WTC11 (cell line): ENCODE measurements around the gene ANO1. TPM values are rescaled to one million over a fixed set of nuclear protein-coding genes. Genes with fewer than 3 reads are reported as not detected.

Experiments
- ATAC-seq: fragments of 200-7000 bp; cut with Tn5 transposase; 2 replicates; pipeline ENCODE4 v1.10.0; 2021; ENCODE audit warnings: mild to moderate bottlenecking, moderate library complexity
- CTCF ChIA-PET: fragments of 300-600 bp; sonication (Branson Sonifier 250); formaldehyde crosslinking; loops from one replicate; lab custom pipeline; 2021; ENCODE audit warnings: antibody characterized with exemption; lab: Charles Lee
- POLR2A ChIA-PET: fragments of 350-600 bp; sonication (Branson Sonifier 250); formaldehyde crosslinking; loops from one replicate; lab custom pipeline; 2021; ENCODE audit warnings: antibody characterized with exemption; lab: Charles Lee
- DNase-seq: peaks from one replicate; pipeline ENCODE4 v3.0.0; 2021; ENCODE audit warnings: low spot score
- H3K27ac Mint-ChIP-seq: 2 replicates; pipeline ENCODE4 v1.8.0; 2021; ENCODE audit warnings: mixed read lengths
- H3K27me3 Mint-ChIP-seq: 2 replicates; pipeline ENCODE4 v1.8.0; 2021; ENCODE audit warnings: low read depth, mild to moderate bottlenecking, moderate library complexity, mixed read lengths
- H3K36me3 Mint-ChIP-seq: 2 replicates; pipeline ENCODE4 v1.8.0; 2021; ENCODE audit warnings: mixed read lengths
- H3K4me1 Mint-ChIP-seq: 2 replicates; pipeline ENCODE4 v1.8.0; 2022; ENCODE audit warnings: mixed read lengths
- H3K4me3 Mint-ChIP-seq: 2 replicates; pipeline ENCODE4 v1.8.0; 2021; ENCODE audit warnings: mild to moderate bottlenecking, moderate library complexity, mixed read lengths
- H3K9me3 Mint-ChIP-seq: 2 replicates; pipeline ENCODE4 v1.8.0; 2021; ENCODE audit warnings: mixed read lengths
- EMX1 ChIP-seq: fragments of 250-450 bp; sonication (Bioruptor Pico); IDR thresholded peaks from 2 replicates; pipeline ENCODE4 v1.8.0; 2021; ENCODE audit warnings: mild to moderate bottlenecking
- ETV6 ChIP-seq: sonication (generic); formaldehyde crosslinking; IDR thresholded peaks from 2 replicates; pipeline ENCODE4 v1.8.1; 2022; ENCODE audit warnings: mild to moderate bottlenecking, missing genetic modification reagents
- FOXP1 ChIP-seq: sonication (generic); formaldehyde crosslinking; IDR thresholded peaks from 2 replicates; pipeline ENCODE4 v1.8.0; 2022; ENCODE audit warnings: missing genetic modification reagents, mild to moderate bottlenecking, moderate library complexity, borderline replicate concordance
- MXD4 ChIP-seq: fragments of 250-450 bp; sonication (Bioruptor Pico); IDR thresholded peaks from 2 replicates; pipeline ENCODE4 v1.8.0; 2021; ENCODE audit warnings: mild to moderate bottlenecking, moderate library complexity, borderline replicate concordance
- NFYB ChIP-seq: sonication (generic); formaldehyde crosslinking; conservative IDR thresholded peaks from 2 replicates; pipeline ENCODE4 v1.8.0; 2022; ENCODE audit warnings: low read depth, missing genetic modification reagents
- NR2C2 ChIP-seq: sonication (generic); formaldehyde crosslinking; IDR thresholded peaks from 2 replicates; pipeline ENCODE4 v1.8.0; 2022; ENCODE audit warnings: mild to moderate bottlenecking, missing genetic modification reagents
- PRRX2 ChIP-seq: fragments of 250-450 bp; sonication (Bioruptor Pico); IDR thresholded peaks from 2 replicates; pipeline ENCODE4 v1.8.0; 2021; ENCODE audit warnings: mild to moderate bottlenecking
- RORB ChIP-seq: fragments of 250-450 bp; sonication (Bioruptor Pico); IDR thresholded peaks from 2 replicates; pipeline ENCODE4 v1.9.0; 2021; ENCODE audit warnings: mild to moderate bottlenecking
- ZNF671 ChIP-seq: fragments of 250-450 bp; sonication (Bioruptor Pico); IDR thresholded peaks from 2 replicates; pipeline ENCODE4 v1.8.0; 2021; ENCODE audit warnings: mild to moderate bottlenecking
- total RNA-seq: library from RNA; stranded (reverse); gene quantifications from 3 replicates; pipeline ENCODE4 v1.2.3, GENCODE V29; 2021
- TF ChIP-seq, protein P1 (sequence below): sonication (generic); formaldehyde crosslinking; IDR thresholded peaks from 2 replicates; pipeline ENCODE4 v1.8.1; 2023; ENCODE audit warnings: mild to moderate bottlenecking, moderate library complexity, missing genetic modification reagents
- TF ChIP-seq, protein P2 (sequence below): fragments of 250-450 bp; sonication (Bioruptor Pico); IDR thresholded peaks from 2 replicates; pipeline ENCODE4 v1.9.0; 2021; ENCODE audit warnings: moderate library complexity, mild to moderate bottlenecking, inconsistent platforms, borderline replicate concordance
- TF ChIP-seq, protein P3 (sequence below): fragments of 250-450 bp; sonication (Bioruptor Pico); conservative IDR thresholded peaks from 2 replicates; pipeline ENCODE4 v1.9.0; 2021; ENCODE audit warnings: mild to moderate bottlenecking
- TF ChIP-seq, protein P4 (sequence below): sonication (generic); formaldehyde crosslinking; IDR thresholded peaks from 2 replicates; pipeline ENCODE4 v1.8.1; 2023; ENCODE audit warnings: mild to moderate bottlenecking, missing genetic modification reagents
- TF ChIP-seq, protein P5 (sequence below): sonication (generic); formaldehyde crosslinking; IDR thresholded peaks from 2 replicates; pipeline ENCODE4 v1.8.1; 2023; ENCODE audit warnings: mild to moderate bottlenecking, missing genetic modification reagents, borderline replicate concordance

ANO1 gene
- total RNA-seq, 1 experiment from 2014 or later = 4.1 TPM

DNA sequence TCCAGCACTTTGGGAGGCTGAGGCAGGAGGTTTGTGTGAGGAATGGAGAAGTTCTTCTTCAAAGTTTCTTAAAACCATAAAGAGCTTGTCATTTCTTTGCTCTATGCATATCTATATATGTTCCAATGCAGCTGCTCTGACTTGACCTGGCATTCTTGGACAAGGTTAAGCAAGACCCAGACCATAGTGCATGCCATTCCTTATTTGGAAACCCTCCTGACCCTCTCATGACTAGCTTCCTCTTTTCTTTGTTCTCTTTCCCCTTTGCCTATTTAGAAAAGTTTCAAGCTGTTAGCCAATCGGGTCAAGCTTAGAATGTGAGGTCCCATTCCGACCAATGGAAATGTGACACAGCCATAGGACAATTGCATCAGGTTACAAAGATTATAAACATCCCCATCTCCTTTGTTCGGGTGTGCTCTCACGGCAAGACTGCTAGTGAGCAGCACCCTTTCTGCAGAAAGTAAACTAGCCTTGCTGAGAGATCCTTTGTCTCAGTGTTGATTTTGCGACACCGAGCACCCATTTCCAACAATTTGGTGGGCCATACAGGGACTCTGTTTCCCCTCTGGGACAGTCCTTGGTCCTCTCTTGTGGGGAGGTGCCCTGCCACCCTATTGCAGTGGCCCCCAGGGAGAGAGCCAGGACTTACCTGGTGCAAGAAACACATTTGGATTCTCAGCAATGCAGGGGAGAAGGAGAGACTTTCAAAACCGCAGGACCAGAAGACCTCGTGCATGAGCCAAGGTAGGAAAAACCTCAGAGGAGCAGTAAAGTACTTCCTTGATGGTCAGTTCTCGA is 39.9 kb upstream of the ANO1 start:
- no peak overlapping the region for H3K27ac Mint-ChIP-seq
- TF ChIP-seq, protein P1, sequence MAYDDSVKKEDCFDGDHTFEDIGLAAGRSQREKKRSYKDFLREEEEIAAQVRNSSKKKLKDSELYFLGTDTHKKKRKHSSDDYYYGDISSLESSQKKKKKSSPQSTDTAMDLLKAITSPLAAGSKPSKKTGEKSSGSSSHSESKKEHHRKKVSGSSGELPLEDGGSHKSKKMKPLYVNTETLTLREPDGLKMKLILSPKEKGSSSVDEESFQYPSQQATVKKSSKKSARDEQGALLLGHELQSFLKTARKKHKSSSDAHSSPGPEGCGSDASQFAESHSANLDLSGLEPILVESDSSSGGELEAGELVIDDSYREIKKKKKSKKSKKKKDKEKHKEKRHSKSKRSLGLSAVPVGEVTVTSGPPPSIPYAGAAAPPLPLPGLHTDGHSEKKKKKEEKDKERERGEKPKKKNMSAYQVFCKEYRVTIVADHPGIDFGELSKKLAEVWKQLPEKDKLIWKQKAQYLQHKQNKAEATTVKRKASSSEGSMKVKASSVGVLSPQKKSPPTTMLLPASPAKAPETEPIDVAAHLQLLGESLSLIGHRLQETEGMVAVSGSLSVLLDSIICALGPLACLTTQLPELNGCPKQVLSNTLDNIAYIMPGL = no peak
- TF ChIP-seq, protein P2, sequence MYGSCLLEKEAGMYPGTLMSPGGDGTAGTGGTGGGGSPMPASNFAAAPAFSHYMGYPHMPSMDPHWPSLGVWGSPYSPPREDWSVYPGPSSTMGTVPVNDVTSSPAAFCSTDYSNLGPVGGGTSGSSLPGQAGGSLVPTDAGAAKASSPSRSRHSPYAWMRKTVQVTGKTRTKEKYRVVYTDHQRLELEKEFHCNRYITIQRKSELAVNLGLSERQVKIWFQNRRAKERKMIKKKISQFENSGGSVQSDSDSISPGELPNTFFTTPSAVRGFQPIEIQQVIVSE (CRISPR knock-in tag) = no peak
- TF ChIP-seq, protein P3, sequence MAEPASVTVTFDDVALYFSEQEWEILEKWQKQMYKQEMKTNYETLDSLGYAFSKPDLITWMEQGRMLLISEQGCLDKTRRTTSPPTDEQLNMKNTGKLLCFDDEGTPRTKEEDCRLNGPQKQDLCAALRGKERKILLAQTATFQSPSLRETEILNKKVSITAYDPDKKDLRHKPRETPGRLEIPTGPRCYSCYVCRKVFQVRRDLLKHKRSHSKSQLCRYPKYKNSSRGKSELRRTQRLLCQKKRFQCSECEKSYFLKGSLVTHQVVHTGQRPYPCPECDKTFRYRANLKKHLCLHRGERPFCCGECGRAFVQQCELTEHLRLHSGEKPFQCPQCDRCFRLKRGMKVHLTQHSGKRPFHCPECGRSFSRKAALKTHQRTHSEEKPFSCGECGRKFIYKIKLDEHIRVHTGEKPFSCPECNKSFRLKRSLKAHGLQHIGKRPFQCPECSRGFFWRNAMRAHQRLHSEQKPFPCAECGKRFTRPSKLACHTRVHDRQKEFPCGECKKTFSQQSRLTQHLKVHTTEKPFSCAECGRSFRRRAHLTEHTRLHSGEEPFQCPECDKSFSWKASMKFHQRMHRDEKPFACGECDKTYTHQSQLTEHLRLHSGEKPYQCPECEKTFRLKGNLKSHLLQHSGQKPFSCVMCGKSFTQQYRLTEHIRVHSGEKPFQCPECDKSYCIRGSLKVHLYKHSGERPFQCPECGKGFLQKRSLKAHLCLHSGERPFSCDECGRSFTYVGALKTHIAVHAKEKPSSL (CRISPR knock-in tag) = no peak
- TF ChIP-seq NFYB (CRISPR knock-in tag) (no peak), NR2C2 (no peak), ZNF671 (CRISPR knock-in tag) (no peak), EMX1 (no peak), MXD4 (CRISPR knock-in tag) (no peak), FOXP1 (no peak), RORB (CRISPR knock-in tag) (no peak)
- TF ChIP-seq, protein P4, sequence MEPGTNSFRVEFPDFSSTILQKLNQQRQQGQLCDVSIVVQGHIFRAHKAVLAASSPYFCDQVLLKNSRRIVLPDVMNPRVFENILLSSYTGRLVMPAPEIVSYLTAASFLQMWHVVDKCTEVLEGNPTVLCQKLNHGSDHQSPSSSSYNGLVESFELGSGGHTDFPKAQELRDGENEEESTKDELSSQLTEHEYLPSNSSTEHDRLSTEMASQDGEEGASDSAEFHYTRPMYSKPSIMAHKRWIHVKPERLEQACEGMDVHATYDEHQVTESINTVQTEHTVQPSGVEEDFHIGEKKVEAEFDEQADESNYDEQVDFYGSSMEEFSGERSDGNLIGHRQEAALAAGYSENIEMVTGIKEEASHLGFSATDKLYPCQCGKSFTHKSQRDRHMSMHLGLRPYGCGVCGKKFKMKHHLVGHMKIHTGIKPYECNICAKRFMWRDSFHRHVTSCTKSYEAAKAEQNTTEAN (CRISPR knock-in tag) = no peak
- TF ChIP-seq, protein P5, sequence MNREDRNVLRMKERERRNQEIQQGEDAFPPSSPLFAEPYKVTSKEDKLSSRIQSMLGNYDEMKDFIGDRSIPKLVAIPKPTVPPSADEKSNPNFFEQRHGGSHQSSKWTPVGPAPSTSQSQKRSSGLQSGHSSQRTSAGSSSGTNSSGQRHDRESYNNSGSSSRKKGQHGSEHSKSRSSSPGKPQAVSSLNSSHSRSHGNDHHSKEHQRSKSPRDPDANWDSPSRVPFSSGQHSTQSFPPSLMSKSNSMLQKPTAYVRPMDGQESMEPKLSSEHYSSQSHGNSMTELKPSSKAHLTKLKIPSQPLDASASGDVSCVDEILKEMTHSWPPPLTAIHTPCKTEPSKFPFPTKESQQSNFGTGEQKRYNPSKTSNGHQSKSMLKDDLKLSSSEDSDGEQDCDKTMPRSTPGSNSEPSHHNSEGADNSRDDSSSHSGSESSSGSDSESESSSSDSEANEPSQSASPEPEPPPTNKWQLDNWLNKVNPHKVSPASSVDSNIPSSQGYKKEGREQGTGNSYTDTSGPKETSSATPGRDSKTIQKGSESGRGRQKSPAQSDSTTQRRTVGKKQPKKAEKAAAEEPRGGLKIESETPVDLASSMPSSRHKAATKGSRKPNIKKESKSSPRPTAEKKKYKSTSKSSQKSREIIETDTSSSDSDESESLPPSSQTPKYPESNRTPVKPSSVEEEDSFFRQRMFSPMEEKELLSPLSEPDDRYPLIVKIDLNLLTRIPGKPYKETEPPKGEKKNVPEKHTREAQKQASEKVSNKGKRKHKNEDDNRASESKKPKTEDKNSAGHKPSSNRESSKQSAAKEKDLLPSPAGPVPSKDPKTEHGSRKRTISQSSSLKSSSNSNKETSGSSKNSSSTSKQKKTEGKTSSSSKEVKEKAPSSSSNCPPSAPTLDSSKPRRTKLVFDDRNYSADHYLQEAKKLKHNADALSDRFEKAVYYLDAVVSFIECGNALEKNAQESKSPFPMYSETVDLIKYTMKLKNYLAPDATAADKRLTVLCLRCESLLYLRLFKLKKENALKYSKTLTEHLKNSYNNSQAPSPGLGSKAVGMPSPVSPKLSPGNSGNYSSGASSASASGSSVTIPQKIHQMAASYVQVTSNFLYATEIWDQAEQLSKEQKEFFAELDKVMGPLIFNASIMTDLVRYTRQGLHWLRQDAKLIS (CRISPR knock-in tag) = no peak
- TF ChIP-seq, all 79 proteins: peak for 0
- POLR2A ChIA-PET = no interaction called here
- H3K4me3 Mint-ChIP-seq = no peak overlapping the region
- peaks cover 60% of the 10 kb centered on the region for H3K9me3 Mint-ChIP-seq
- CTCF ChIA-PET = interaction anchor here (1.1 kb wide), 1 partner anchor 119 kb away, joined by 4 read pairs; no protein-coding TSS in a partner anchor
- peaks cover 24% of the 10 kb centered on the region for H3K36me3 Mint-ChIP-seq
- peaks cover 30% of the 10 kb centered on the region for H3K27me3 Mint-ChIP-seq
- DNase-seq (no peak), ATAC-seq (no peak)
- peaks cover 6% of the 10 kb centered on the region for H3K4me1 Mint-ChIP-seq

DNA sequence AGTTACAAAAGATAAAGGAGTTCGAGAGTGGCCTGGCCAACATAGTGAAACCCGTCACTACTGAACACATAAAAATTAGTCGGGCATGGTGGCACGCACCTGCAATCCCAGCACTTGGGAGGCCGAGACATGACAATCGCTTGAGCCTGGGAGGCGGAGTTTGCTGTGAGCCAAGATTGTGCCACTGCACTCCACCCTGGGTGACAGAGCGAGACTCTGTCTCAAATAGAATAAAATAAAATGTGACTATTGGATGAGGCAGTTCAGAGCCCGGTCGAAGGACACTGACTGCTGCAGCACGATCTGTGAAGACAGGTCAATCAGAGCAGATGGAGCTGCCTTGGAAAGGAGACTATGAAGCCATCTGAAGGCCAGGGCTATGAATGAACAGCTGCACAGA is 37.7 kb upstream of the ANO1 start:
- CTCF ChIA-PET = no interaction called here
- DNase-seq (no peak), ATAC-seq (no peak)
- TF ChIP-seq ETV6 (CRISPR knock-in tag) = no peak
- no peak for TF ChIP-seq PRRX2 (CRISPR knock-in tag)
- H3K4me3 Mint-ChIP-seq = no peak overlapping the region
- POLR2A ChIA-PET = interaction anchor here (0.6 kb wide), 1 partner anchor 256 kb away, joined by 3 read pairs; no protein-coding TSS in a partner anchor
- no peaks in the 10 kb centered on the region for H3K4me1 Mint-ChIP-seq
- peaks cover 30% of the 10 kb centered on the region for H3K27me3 Mint-ChIP-seq
- no peak overlapping the region for H3K27ac Mint-ChIP-seq
- peaks cover 27% of the 10 kb centered on the region for H3K36me3 Mint-ChIP-seq
- peaks cover 81% of the 10 kb centered on the region for H3K9me3 Mint-ChIP-seq
